Upper lobe of left lung (tissue), 4 donors: ENCODE results near the gene FYN.

Experiments
- EP300 ChIP-seq, 4 donors: sonication (generic); formaldehyde crosslinking; IDR thresholded peaks; one replicate each; pipeline ENCODE4 v1.5.1; 2017; ENCODE audit warnings: antibody characterized with exemption in 4 of 4, control low read depth in 2 of 4
- POLR2A ChIP-seq, 4 donors: fragments of 450-650 bp; IDR thresholded peaks; one replicate each; pipeline ENCODE4 v1.5.1; 2016 to 2017; ENCODE audit warnings: antibody characterized with exemption in 4 of 4, mild to moderate bottlenecking in 2 of 4
- POLR2AphosphoS5 ChIP-seq, 2 donors: sonication (generic); formaldehyde crosslinking; IDR thresholded peaks; one replicate each; pipeline ENCODE4 v1.5.1; 2017; ENCODE audit warnings: antibody characterized with exemption in 2 of 2
- TF ChIP-seq, protein P1 (sequence below), 6 experiments: fragments of 450-650 bp in 4 of 6; fragments of 200-600 bp in 2 of 6; sonication (generic) in 2 of 6; IDR thresholded peaks; one replicate each; pipeline ENCODE4 v1.5.1; 2016 to 2019; ENCODE audit warnings: antibody characterized with exemption in 6 of 6

DNA sequence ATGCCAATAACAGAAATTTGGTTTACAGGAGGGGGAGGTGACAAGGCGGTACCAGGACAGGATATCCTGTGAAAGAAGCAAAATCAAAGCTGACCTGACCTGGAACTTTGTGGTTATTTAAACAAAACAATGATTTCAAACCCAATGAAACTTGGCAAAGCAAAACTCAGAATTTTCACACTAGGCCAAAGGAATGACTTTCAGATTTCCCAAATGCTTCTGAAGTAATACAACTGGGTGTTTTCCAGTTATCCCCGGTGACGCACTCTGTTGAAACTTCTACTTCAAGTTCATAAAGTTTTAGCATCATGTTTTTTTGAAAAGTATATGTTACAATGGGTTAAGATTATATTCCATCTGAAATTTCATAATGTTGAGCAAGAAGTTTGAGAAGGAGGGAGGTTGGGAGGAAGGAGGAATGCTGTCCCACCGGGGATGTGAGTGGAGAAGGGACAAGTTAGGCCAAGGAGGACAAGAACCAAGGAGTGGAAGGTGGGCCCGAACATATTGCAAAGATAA, 189.4 kb downstream of the FYN start:
- TF ChIP-seq POLR2A (IDR thresholded peaks at IDR 0.05) (no peak), POLR2AphosphoS5 (IDR thresholded peaks at IDR 0.05) (peak in 1 of 2 donors; percentile 29), EP300 (IDR thresholded peaks at IDR 0.05) (peak in 1 of 4 donors; percentile 34)
- TF ChIP-seq, protein P1, sequence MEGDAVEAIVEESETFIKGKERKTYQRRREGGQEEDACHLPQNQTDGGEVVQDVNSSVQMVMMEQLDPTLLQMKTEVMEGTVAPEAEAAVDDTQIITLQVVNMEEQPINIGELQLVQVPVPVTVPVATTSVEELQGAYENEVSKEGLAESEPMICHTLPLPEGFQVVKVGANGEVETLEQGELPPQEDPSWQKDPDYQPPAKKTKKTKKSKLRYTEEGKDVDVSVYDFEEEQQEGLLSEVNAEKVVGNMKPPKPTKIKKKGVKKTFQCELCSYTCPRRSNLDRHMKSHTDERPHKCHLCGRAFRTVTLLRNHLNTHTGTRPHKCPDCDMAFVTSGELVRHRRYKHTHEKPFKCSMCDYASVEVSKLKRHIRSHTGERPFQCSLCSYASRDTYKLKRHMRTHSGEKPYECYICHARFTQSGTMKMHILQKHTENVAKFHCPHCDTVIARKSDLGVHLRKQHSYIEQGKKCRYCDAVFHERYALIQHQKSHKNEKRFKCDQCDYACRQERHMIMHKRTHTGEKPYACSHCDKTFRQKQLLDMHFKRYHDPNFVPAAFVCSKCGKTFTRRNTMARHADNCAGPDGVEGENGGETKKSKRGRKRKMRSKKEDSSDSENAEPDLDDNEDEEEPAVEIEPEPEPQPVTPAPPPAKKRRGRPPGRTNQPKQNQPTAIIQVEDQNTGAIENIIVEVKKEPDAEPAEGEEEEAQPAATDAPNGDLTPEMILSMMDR (IDR thresholded peaks at IDR 0.05), result no peak
